H9 (cell line): Measurements from ENCODE around the gene TSTD1. TPM values are rescaled to one million over a fixed set of nuclear protein-coding genes. Genes with fewer than 3 reads are reported as not detected.

Experiments
- DNase-seq: peaks from one replicate; pipeline ENCODE4 v3.0.0-alpha.2; 2017
- H2AFZ ChIP-seq: one replicate; pipeline ENCODE4 v1.6.1; 2013; ENCODE audit warnings: mild to moderate bottlenecking, low read length, control low read depth, moderate library complexity
- H2AK5ac ChIP-seq: 2 replicates; pipeline ENCODE4 v1.6.1; 2013; ENCODE audit warnings: low read length, control low read depth, mixed read lengths; ENCODE audit not compliant: insufficient read length
- H2BK120ac ChIP-seq: one replicate; pipeline ENCODE4 v1.6.1; 2013; ENCODE audit warnings: low read depth, mild to moderate bottlenecking, low read length, control low read depth, inconsistent platforms; ENCODE audit not compliant: poor library complexity, severe bottlenecking
- H2BK12ac ChIP-seq: 2 replicates; pipeline ENCODE4 v1.6.1; 2013; ENCODE audit warnings: low read length, control low read depth, mixed read lengths, low read depth; ENCODE audit not compliant: insufficient read length
- H2BK15ac ChIP-seq: 2 replicates; pipeline ENCODE4 v1.6.1; 2013; ENCODE audit warnings: low read depth, low read length, control low read depth
- H2BK20ac ChIP-seq: one replicate; pipeline ENCODE4 v1.6.1; 2013; ENCODE audit warnings: low read depth, mild to moderate bottlenecking, low read length, control low read depth, inconsistent platforms; ENCODE audit not compliant: poor library complexity, severe bottlenecking
- H2BK5ac ChIP-seq: 2 replicates; pipeline ENCODE4 v1.6.1; 2013; ENCODE audit warnings: low read length, control low read depth, mixed read lengths; ENCODE audit not compliant: insufficient read length
- H3K14ac ChIP-seq: 2 replicates; pipeline ENCODE4 v1.6.1; 2013; ENCODE audit warnings: low read length, control low read depth; ENCODE audit not compliant: insufficient read depth
- H3K18ac ChIP-seq: 2 replicates; pipeline ENCODE4 v1.6.1; 2013; ENCODE audit warnings: low read depth, mild to moderate bottlenecking, mixed read lengths, low read length, control low read depth; ENCODE audit not compliant: insufficient read length
- H3K23ac ChIP-seq: 2 replicates; pipeline ENCODE4 v1.6.1; 2013; ENCODE audit warnings: low read length, control low read depth, mixed read lengths, low read depth; ENCODE audit not compliant: insufficient read length
- H3K23me2 ChIP-seq: 2 replicates; pipeline ENCODE4 v1.6.1; 2013; ENCODE audit warnings: low read depth, mild to moderate bottlenecking, mixed read lengths, low read length, control low read depth; ENCODE audit not compliant: insufficient read length, poor library complexity, severe bottlenecking
- H3K27ac ChIP-seq: 2 replicates; pipeline ENCODE4 v1.5.1; 2013; ENCODE audit warnings: low read length, control low read depth, mixed read lengths, low read depth; ENCODE audit not compliant: insufficient read length
- H3K27me3 ChIP-seq: 2 replicates; pipeline ENCODE4 v1.6.1; 2013; ENCODE audit warnings: low read length, control low read depth, inconsistent platforms; ENCODE audit not compliant: insufficient read depth
- H3K4ac ChIP-seq: 2 replicates; pipeline ENCODE4 v1.6.1; 2013; ENCODE audit warnings: low read depth, mild to moderate bottlenecking, control low read depth, inconsistent platforms, low read length, moderate library complexity
- H3K4me1 ChIP-seq: 2 replicates; pipeline ENCODE4 v1.6.1; 2013; ENCODE audit warnings: low read length, control low read depth, inconsistent platforms; ENCODE audit not compliant: insufficient read depth
- H3K4me2 ChIP-seq: 2 replicates; pipeline ENCODE4 v1.6.1; 2013; ENCODE audit warnings: low read length, control low read depth, mixed read lengths; ENCODE audit not compliant: insufficient read length, insufficient read depth
- H3K56ac ChIP-seq: 2 replicates; pipeline ENCODE4 v1.6.1; 2013; ENCODE audit warnings: low read depth, mild to moderate bottlenecking, mixed read lengths, low read length, control low read depth; ENCODE audit not compliant: insufficient read length
- H3K79me1 ChIP-seq: 2 replicates; pipeline ENCODE4 v1.6.1; 2013; ENCODE audit warnings: low read depth, mild to moderate bottlenecking, moderate library complexity, low read length, control low read depth, inconsistent platforms; ENCODE audit not compliant: insufficient read depth, poor library complexity, severe bottlenecking
- H3K79me2 ChIP-seq: 2 replicates; pipeline ENCODE4 v1.6.1; 2013; ENCODE audit warnings: low read length, control low read depth, inconsistent platforms; ENCODE audit not compliant: insufficient read depth
- H3K9ac ChIP-seq: 2 replicates; pipeline ENCODE4 v1.6.1; 2013; ENCODE audit warnings: low read length, control low read depth, mixed read lengths; ENCODE audit not compliant: insufficient read length; ENCODE audit errors: extremely low read depth
- H3K9me3 ChIP-seq: one replicate; pipeline ENCODE4 v1.6.1; 2013; ENCODE audit warnings: low read depth, low read length, inconsistent platforms; ENCODE audit not compliant: control insufficient read depth
- H3T11ph ChIP-seq: one replicate; pipeline ENCODE4 v1.6.1; 2013; ENCODE audit warnings: mild to moderate bottlenecking, low read length, control low read depth, inconsistent platforms
- H4K20me1 ChIP-seq: one replicate; pipeline ENCODE4 v1.6.1; 2013; ENCODE audit not compliant: control insufficient read depth, insufficient read length, insufficient read depth
- H4K5ac ChIP-seq: 2 replicates; pipeline ENCODE4 v1.6.1; 2013; ENCODE audit warnings: low read depth, mild to moderate bottlenecking, mixed read lengths, low read length, control low read depth; ENCODE audit not compliant: insufficient read length
- H4K8ac ChIP-seq: replicated peaks from 2 replicates; pipeline ENCODE4 v1.6.1; 2013; ENCODE audit warnings: low read length, control low read depth, mixed read lengths, low read depth; ENCODE audit not compliant: insufficient read length
- H4K91ac ChIP-seq: 2 replicates; pipeline ENCODE4 v1.6.1; 2013; ENCODE audit warnings: low read depth, mild to moderate bottlenecking, moderate library complexity, mixed read lengths, low read length, control low read depth; ENCODE audit not compliant: insufficient read length
- H3K27ac Mint-ChIP-seq, 3 experiments: 2 replicates in 2 of 3; 3 replicates in 1 of 3; pipeline ENCODE4 v1.8.0; 2020 to 2021; ENCODE audit warnings: mixed read lengths in 3 of 3, mild to moderate bottlenecking in 1 of 3, moderate library complexity in 1 of 3
- H3K27me3 Mint-ChIP-seq: 2 replicates; pipeline ENCODE4 v1.8.0; 2021; ENCODE audit warnings: low read depth, mild to moderate bottlenecking, moderate library complexity, mixed read lengths
- H3K36me3 Mint-ChIP-seq, 3 experiments: 2 replicates in 2 of 3; 3 replicates in 1 of 3; pipeline ENCODE4 v1.8.0; 2020 to 2021; ENCODE audit warnings: low read depth in 3 of 3, mixed read lengths in 3 of 3; ENCODE audit not compliant: insufficient read depth in 1 of 3
- H3K4me1 Mint-ChIP-seq, 2 experiments: 2 replicates each; pipeline ENCODE4 v1.8.0; 2020; ENCODE audit warnings: mixed read lengths in 2 of 2
- H3K4me3 Mint-ChIP-seq, 2 experiments: 2 replicates in 1 of 2; 3 replicates in 1 of 2; pipeline ENCODE4 v1.8.0; 2020 to 2021; ENCODE audit warnings: mild to moderate bottlenecking in 2 of 2, mixed read lengths in 2 of 2, moderate library complexity in 1 of 2
- H3K9me3 Mint-ChIP-seq, 2 experiments: 2 replicates in 1 of 2; 3 replicates in 1 of 2; pipeline ENCODE4 v1.8.0; 2020; ENCODE audit warnings: mild to moderate bottlenecking in 2 of 2, mixed read lengths in 2 of 2, moderate library complexity in 1 of 2
- WGBS: extraction: QIAGEN DNeasy Blood & Tissue Kit; methylation state at CpG from one replicate; pipeline ENCODE4 v1.1.7; 2013; ENCODE audit warnings: missing lambda C conversion rate, low lambda C conversion rate, mixed read lengths; ENCODE audit not compliant: insufficient read length; ENCODE audit errors: extremely low coverage; 5-methylcytosine and 5-hydroxymethylcytosine counted together
- total RNA-seq: library from RNA; stranded (reverse); gene quantifications from 2 replicates; pipeline ENCODE4 v1.2.1, GENCODE V29; 2021
- TF ChIP-seq, protein P1 (sequence below): fragments of 200-600 bp; sonication (generic); conservative IDR thresholded peaks from 3 replicates; pipeline ENCODE4 v1.8.0; 2021; ENCODE audit warnings: antibody characterized with exemption, mild to moderate bottlenecking

TSTD1 gene
- total RNA-seq, 1 experiment from 2014 or later, result 73.7 TPM

DNA sequence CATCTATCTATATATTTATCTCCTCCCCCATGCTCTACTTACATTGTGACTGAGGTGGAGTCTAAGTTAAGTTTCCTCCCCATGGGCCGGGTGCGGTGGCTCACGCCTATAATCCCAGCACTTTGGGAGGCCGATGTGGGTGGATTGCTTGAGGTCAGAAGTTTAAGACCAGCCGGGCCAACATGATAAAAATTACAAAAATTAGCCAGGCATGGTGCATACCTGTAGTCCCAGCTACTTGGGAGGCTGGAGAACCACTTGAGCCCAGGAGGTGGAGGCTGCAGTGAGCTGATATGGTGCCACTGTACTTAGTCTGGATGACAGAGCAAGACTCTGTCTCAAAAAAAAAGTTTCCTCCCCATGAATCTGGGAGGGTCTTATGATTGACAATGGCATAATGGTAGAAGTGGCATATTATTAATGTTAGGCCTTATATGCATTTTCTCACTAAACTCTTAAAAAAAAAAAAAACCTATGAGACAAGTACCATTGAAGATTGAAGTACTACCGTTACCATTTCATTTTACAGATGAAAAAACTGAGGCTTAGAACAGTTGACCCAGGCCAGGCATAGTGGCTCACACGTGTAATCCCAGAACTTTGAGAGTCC, 29.1 kb downstream of the TSTD1 start:
- Histone ChIP-seq H2BK12ac (no peak overlapping the region), H2AFZ (no peak overlapping the region), H4K91ac (no peak overlapping the region), H2BK15ac (no peak overlapping the region), H3K79me2 (peaks cover 49% of the 10 kb centered on the region; the same call in 1 of the 2 replicates), H2BK20ac (no peak overlapping the region), H4K5ac (no peak overlapping the region), H3K14ac (no peak overlapping the region), H3K18ac (no peak overlapping the region), H2BK120ac (no peak overlapping the region), H3K56ac (no peak overlapping the region), H3K4ac (no peak overlapping the region), H3K9me3 (no peaks in the 10 kb centered on the region), H4K20me1 (no peaks in the 10 kb centered on the region), H3K23ac (no peak overlapping the region), H3K9ac (no peak overlapping the region), H3K79me1 (peaks cover 17% of the 10 kb centered on the region), H2BK5ac (no peak overlapping the region), H2AK5ac (no peak overlapping the region), H3K23me2 (no peaks in the 10 kb centered on the region), H3K4me2 (no peak overlapping the region), H3T11ph (no peak overlapping the region), H3K4me1 (peaks cover 10% of the 10 kb centered on the region; the same call in 1 of the 2 replicates), H4K8ac (no peak overlapping the region), H3K27ac (no peak overlapping the region), H3K27me3 (no peaks in the 10 kb centered on the region)
- WGBS, result no CpG with 5 or more reads among the region's 7 CpGs
- Mint-ChIP-seq H3K9me3 (no peaks in the 10 kb centered on the region), H3K36me3 (peaks cover 5 to 27% (median 25%) of the 10 kb centered on the region in 3 experiments; a peak in 6 of 7 replicates), H3K4me3 (no peak overlapping the region), H3K27ac (no peak overlapping the region; a peak in 1 of 7 replicates), H3K4me1 (peaks cover 26 to 39% of the 10 kb centered on the region in 2 experiments), H3K27me3 (no peaks in the 10 kb centered on the region)
- DNase-seq, result no peak
- TF ChIP-seq, protein P1, sequence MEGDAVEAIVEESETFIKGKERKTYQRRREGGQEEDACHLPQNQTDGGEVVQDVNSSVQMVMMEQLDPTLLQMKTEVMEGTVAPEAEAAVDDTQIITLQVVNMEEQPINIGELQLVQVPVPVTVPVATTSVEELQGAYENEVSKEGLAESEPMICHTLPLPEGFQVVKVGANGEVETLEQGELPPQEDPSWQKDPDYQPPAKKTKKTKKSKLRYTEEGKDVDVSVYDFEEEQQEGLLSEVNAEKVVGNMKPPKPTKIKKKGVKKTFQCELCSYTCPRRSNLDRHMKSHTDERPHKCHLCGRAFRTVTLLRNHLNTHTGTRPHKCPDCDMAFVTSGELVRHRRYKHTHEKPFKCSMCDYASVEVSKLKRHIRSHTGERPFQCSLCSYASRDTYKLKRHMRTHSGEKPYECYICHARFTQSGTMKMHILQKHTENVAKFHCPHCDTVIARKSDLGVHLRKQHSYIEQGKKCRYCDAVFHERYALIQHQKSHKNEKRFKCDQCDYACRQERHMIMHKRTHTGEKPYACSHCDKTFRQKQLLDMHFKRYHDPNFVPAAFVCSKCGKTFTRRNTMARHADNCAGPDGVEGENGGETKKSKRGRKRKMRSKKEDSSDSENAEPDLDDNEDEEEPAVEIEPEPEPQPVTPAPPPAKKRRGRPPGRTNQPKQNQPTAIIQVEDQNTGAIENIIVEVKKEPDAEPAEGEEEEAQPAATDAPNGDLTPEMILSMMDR, result no peak
